ENCODE measurements around the gene C1S. TPM values are rescaled to one million over a fixed set of nuclear protein-coding genes. Genes with fewer than 3 reads are reported as not detected.
"Not testable (repeated sequence)": the region's sequence is repeated elsewhere in the genome, so short reads cannot be mapped to it uniquely, and the experiment has no call there.

C1S gene
- total RNA-seq, 4 donors from 2014 or later = 55.9 to 187 (median 108) TPM

GRCh38 chr12:7023114-7023513 lies 37.4 kb upstream of the C1S start:
- no peak for TF ChIP-seq CTCF (IDR thresholded peaks at IDR 0.05)
- no peak for TF ChIP-seq POLR2A (IDR thresholded peaks at IDR 0.05)
- Histone ChIP-seq H3K36me3 (no peaks in the 10 kb centered on the region), H3K4me3 (no peak overlapping the region), H3K4me1 (peaks cover 0 to 10% (median 2%) of the 10 kb centered on the region in 4 donors), H3K27ac (no peak overlapping the region), H3K27me3 (no peaks in the 10 kb centered on the region), H3K9me3 (no peaks in the 10 kb centered on the region)
- no peak for DNase-seq

- H3K27ac ChIP-seq = no peak overlapping the region
- TF ChIP-seq CTCF (IDR thresholded peaks at IDR 0.05) (no peak), POLR2A (IDR thresholded peaks at IDR 0.05) (no peak)
- H3K4me3 ChIP-seq = no peak overlapping the region
- no peaks in the 10 kb centered on the region for H3K27me3 ChIP-seq
- no peaks in the 10 kb centered on the region for H3K4me1 ChIP-seq
- no peaks in the 10 kb centered on the region for H3K36me3 ChIP-seq
- DNase-seq = no peak
- H3K9me3 ChIP-seq = no peaks in the 10 kb centered on the region
Measured at GRCh38 chr12:7026854-7027253, 33.7 kb upstream of the C1S start.

GRCh38 chr12:7031306-7031705 lies 29.2 kb upstream of the C1S start:
- H3K27me3 ChIP-seq = no peaks in the 10 kb centered on the region
- no peaks in the 10 kb centered on the region for H3K36me3 ChIP-seq
- TF ChIP-seq CTCF (IDR thresholded peaks at IDR 0.05) (no peak), POLR2A (IDR thresholded peaks at IDR 0.05) (no peak)
- no peaks in the 10 kb centered on the region for H3K4me1 ChIP-seq
- H3K9me3 ChIP-seq = no peaks in the 10 kb centered on the region
- no peak overlapping the region for H3K4me3 ChIP-seq
- DNase-seq = no peak
- no peak overlapping the region for H3K27ac ChIP-seq

GRCh38 chr12:7032990-7033389 lies 27.5 kb upstream of the C1S start:
- H3K4me3 ChIP-seq = no peak overlapping the region
- TF ChIP-seq POLR2A (IDR thresholded peaks at IDR 0.05) = no peak
- H3K27me3 ChIP-seq = no peaks in the 10 kb centered on the region

GRCh38 chr12:7034464-7034863 lies 26.1 kb upstream of the C1S start:
- Histone ChIP-seq H3K27ac (no peak overlapping the region), H3K4me1 (no peaks in the 10 kb centered on the region), H3K36me3 (no peaks in the 10 kb centered on the region), H3K9me3 (no peaks in the 10 kb centered on the region), H3K4me3 (no peak overlapping the region), H3K27me3 (no peaks in the 10 kb centered on the region)
- TF ChIP-seq CTCF (IDR thresholded peaks at IDR 0.05) (no peak), POLR2A (IDR thresholded peaks at IDR 0.05) (no peak)
- DNase-seq = no peak

More at GRCh38 chr12:7032990-7033389, 27.5 kb upstream of the C1S start:
- no peak overlapping the region for H3K27ac ChIP-seq
- no peak for DNase-seq
- no peaks in the 10 kb centered on the region for H3K4me1 ChIP-seq
- H3K9me3 ChIP-seq = no peaks in the 10 kb centered on the region
- no peaks in the 10 kb centered on the region for H3K36me3 ChIP-seq

GRCh38 chr12:7035463-7035862 lies 25.1 kb upstream of the C1S start:
- H3K4me3 ChIP-seq = no peak overlapping the region
- H3K36me3 ChIP-seq = no peaks in the 10 kb centered on the region
- TF ChIP-seq POLR2A (IDR thresholded peaks at IDR 0.05) (no peak), CTCF (IDR thresholded peaks at IDR 0.05) (no peak)
- H3K27me3 ChIP-seq = no peaks in the 10 kb centered on the region
- no peak overlapping the region for H3K27ac ChIP-seq
- H3K9me3 ChIP-seq = no peaks in the 10 kb centered on the region
- H3K4me1 ChIP-seq = no peaks in the 10 kb centered on the region
- no peak for DNase-seq

GRCh38 chr12:7037411-7037810 lies 23.1 kb upstream of the C1S start:
- H3K4me3 ChIP-seq, H3K27me3 ChIP-seq, H3K9me3 ChIP-seq, H3K4me1 ChIP-seq, H3K36me3 ChIP-seq, DNase-seq, H3K27ac ChIP-seq: not testable (repeated sequence)
